ENCODE data around the gene SLC38A1.
"Not testable (repeated sequence)": the region's sequence is repeated elsewhere in the genome, so short reads cannot be mapped to it uniquely, and the experiment has no call there.

SLC38A1 gene

DNA sequence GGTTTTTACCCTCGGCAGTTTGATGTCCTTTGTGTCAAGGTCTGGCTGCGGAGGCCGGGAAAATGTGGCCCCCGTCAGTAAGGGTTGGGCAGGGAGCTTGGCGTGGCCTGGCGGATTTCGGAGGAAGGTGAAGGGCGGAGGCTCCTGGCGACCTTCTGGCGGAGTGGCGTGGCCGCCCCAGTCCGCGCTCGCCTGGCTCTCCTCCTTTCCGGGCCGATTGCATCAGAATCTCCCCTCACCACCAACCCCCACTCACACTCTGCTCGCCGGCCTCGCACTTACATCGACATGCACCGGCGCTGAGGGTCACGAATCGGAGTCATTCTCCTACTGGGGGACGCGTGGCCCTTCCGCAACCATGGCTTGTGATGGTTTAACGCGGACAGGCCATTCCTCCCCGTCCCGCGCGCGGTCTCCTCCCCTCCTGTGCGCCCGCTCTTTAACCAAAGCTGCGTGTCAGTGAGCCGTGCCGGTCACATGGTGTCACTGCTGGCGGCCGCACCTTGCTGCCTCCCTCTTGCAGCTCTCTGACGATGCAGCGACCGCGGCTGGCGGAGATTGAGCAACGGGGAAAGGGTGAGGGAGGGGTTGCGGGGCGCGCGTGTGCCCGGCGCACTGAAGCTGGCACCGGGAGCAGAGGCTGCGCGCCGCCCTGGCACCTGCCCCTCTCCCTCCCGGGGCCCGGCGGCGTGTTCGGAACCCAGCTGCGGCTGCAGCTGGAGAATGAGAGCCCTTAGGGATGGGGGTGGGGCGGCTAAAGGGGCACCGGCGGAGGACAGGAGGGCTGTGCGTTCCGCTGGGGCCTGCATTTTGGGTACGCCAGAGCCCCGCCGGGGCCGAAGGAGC lies at the start of gene SLC38A1:
SLC38A1 (minus strand) TSS at position 461 of the 846 bp plus-strand sequence. CDS start 29,243 bp downstream, outside the sequence.
- Mint-ChIP-seq H3K4me3 (no peak within 1 kb of the TSS), H3K9me3 (ENCODE audit: low read depth) (no peaks in the 10 kb centered on the region), H3K36me3 (peaks cover 2% of the 10 kb centered on the region), H3K27ac (no peak within 1 kb of the TSS), H3K4me1 (ENCODE audit: low read depth) (peaks cover 39% of the 10 kb centered on the region), H3K27me3 (no peaks in the 10 kb centered on the region)

DNA sequence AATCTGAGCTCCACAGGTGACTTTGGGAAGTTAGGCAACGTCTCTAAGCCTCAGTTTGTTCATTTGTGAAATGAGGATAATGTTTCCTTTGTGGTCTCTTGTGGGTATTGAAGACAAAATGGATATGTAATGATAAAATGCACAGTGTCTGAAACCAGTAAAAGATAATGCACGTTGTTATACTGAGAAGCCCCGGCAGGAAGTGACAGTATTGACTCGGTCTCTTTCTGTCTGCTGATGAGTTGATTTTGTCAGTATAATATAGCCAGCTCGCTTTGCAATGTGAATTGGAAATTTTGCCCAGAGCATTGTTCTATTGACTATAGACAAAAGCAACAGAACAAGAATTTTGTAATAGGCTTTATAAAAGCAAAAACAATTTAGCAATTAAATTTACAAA lies 49.2 kb upstream of the SLC38A1 start:
- no peak overlapping the region for H3K27ac Mint-ChIP-seq
- no peak overlapping the region for H3K4me3 Mint-ChIP-seq
- H3K27me3 Mint-ChIP-seq = no peaks in the 10 kb centered on the region
- no peaks in the 10 kb centered on the region for H3K4me1 Mint-ChIP-seq (ENCODE audit: low read depth)
- peaks cover 5% of the 10 kb centered on the region for H3K36me3 Mint-ChIP-seq
- H3K9me3 Mint-ChIP-seq (ENCODE audit: low read depth) = peaks cover 6% of the 10 kb centered on the region

GRCh38 chr12:46304070-46304469 lies 35.2 kb upstream of the SLC38A1 start:
- peaks cover 8% of the 10 kb centered on the region for H3K36me3 Mint-ChIP-seq
- no peak overlapping the region for H3K27ac Mint-ChIP-seq
- no peaks in the 10 kb centered on the region for H3K27me3 Mint-ChIP-seq
- H3K4me1 Mint-ChIP-seq (ENCODE audit: low read depth) = peaks cover 13% of the 10 kb centered on the region
- H3K9me3 Mint-ChIP-seq (ENCODE audit: low read depth) = peaks cover 8% of the 10 kb centered on the region
- H3K4me3 Mint-ChIP-seq = no peak overlapping the region

DNA sequence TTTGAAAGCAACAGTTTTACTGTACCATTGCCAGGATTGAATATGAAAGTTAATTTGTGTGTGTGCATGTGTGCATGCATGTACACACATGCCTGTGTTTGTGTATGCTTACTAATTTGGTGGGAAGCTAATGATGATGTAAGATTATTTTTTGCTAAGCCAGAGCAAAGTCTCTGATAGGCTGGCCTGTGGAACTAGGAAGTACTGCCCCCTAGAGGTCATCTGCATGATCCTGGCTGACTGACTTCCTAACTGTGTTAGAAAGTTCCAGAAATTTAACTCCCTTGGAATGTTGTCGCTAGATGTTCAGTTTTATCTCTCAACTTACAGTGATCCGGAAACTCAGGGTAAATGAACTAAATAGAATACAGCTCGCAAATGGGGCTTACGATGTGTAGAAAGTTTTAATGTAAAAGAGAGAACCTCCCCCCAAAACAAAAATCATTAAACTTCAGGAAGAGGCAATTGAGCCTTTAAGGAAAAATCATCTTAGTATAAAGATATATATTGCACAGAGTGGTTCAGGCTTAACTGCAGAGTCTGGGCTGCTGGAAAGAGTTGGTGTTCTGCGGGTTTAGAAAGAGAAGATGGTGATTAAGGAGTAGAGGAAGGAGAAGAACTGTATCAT lies 34.3 kb upstream of the SLC38A1 start:
- Mint-ChIP-seq H3K4me3 (no peak overlapping the region), H3K9me3 (ENCODE audit: low read depth) (peaks cover 5% of the 10 kb centered on the region), H3K27ac (no peak overlapping the region), H3K36me3 (peaks cover 6% of the 10 kb centered on the region), H3K27me3 (no peaks in the 10 kb centered on the region), H3K4me1 (ENCODE audit: low read depth) (peaks cover 15% of the 10 kb centered on the region)

- H3K36me3 Mint-ChIP-seq = no peaks in the 10 kb centered on the region
Observed at GRCh38 chr12:46300910-46301309, 32.1 kb upstream of the SLC38A1 start.

GRCh38 chr12:46299851-46300250 lies 31.0 kb upstream of the SLC38A1 start:
- H3K27ac Mint-ChIP-seq = no peak overlapping the region
- no peak overlapping the region for H3K4me3 Mint-ChIP-seq
- no peaks in the 10 kb centered on the region for H3K9me3 Mint-ChIP-seq (ENCODE audit: low read depth)
- peaks cover 15% of the 10 kb centered on the region for H3K4me1 Mint-ChIP-seq (ENCODE audit: low read depth)
- no peaks in the 10 kb centered on the region for H3K27me3 Mint-ChIP-seq
- no peaks in the 10 kb centered on the region for H3K36me3 Mint-ChIP-seq

More at GRCh38 chr12:46300910-46301309, 32.1 kb upstream of the SLC38A1 start:
- Mint-ChIP-seq H3K27ac (peak overlapping the region; percentile 41), H3K4me1 (ENCODE audit: low read depth) (peaks cover 15% of the 10 kb centered on the region), H3K9me3 (ENCODE audit: low read depth) (no peaks in the 10 kb centered on the region), H3K4me3 (no peak overlapping the region), H3K27me3 (no peaks in the 10 kb centered on the region)

DNA sequence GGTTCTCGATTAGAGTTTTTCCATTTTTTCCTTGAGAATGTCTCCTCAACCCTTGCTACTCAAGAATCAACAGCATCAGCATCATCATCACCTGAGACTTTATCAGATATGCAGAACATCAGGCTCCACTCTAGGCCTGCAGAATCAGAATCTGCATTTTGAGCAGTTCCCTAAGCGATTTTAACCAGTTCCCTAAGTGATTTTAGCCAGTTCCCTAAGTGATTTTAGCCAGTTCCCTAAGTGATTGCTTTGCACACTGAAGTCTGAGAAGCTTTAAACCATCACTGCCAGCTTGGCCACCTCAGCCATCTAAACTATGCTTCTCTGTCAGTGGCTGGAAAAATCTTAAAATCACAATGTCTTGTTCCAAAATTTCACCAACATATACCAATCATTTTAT lies 29.4 kb upstream of the SLC38A1 start:
- Mint-ChIP-seq H3K27me3 (no peaks in the 10 kb centered on the region), H3K36me3 (peaks cover 2% of the 10 kb centered on the region), H3K9me3 (ENCODE audit: low read depth) (no peaks in the 10 kb centered on the region), H3K4me1 (ENCODE audit: low read depth) (peaks cover 15% of the 10 kb centered on the region), H3K4me3 (no peak overlapping the region), H3K27ac (no peak overlapping the region)

- H3K4me1 Mint-ChIP-seq (ENCODE audit: low read depth) = peaks cover 11% of the 10 kb centered on the region
- H3K9me3 Mint-ChIP-seq (ENCODE audit: low read depth) = peaks cover 6% of the 10 kb centered on the region
- H3K27ac Mint-ChIP-seq = no peak overlapping the region
- peaks cover 7% of the 10 kb centered on the region for H3K36me3 Mint-ChIP-seq
- H3K4me3 Mint-ChIP-seq = no peak overlapping the region
- no peaks in the 10 kb centered on the region for H3K27me3 Mint-ChIP-seq
Observed at GRCh38 chr12:46296822-46297221, 28.0 kb upstream of the SLC38A1 start.

DNA sequence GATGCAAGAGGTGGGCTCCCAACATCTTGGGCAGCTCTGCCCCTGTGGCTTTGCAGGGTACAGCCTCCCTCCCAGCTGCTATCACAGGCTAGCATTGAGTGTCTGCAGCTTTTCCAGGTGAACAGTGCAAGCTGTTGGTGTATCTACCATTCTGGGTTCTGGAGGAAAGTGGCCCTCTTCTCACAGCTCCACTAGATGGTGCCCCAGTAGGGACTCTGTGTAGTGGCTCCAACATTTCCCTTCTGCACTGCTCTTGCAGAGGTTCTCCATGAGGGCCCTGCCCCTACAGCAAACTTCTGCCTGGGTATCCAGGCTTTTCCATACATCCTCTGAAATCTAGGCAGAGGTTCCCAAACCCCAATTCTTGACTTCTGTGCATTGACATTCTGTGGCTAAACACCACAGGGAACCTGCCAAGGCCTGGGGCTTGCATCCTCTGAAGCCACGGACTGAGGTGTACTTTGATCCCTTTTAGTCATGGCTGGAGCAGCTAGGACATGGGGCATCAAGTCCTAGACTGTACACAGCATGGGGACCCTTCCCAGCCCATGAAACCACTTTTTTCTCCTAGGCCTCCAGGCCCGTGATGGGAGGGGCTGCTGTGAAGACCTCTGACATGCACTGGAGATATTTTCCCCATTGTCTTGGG lies 24.0 kb upstream of the SLC38A1 start:
- H3K4me3 Mint-ChIP-seq = no peak overlapping the region
- H3K36me3 Mint-ChIP-seq = peaks cover 19% of the 10 kb centered on the region
- H3K27ac Mint-ChIP-seq = no peak overlapping the region
- peaks cover 15% of the 10 kb centered on the region for H3K9me3 Mint-ChIP-seq (ENCODE audit: low read depth)
- H3K4me1 Mint-ChIP-seq (ENCODE audit: low read depth) = no peaks in the 10 kb centered on the region
- no peaks in the 10 kb centered on the region for H3K27me3 Mint-ChIP-seq

DNA sequence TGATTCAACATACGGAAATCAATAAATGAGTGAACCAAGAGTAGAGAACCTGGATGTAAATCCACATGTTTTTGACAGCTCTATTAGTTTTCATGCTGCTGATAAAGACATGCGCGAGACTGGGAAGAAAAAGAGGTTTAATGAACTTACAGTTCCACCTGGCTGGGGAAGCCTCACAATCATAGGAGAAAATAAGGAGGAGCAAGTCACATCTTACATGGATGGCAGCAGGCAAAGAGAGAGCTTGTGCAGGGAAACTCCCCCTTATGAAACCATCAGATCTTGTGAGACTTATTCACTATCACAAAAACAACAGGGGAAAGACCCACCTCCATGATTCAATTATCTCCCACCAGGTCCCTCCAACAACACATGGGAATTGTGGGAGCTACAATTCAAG lies 23.1 kb upstream of the SLC38A1 start:
- not testable (repeated sequence) for H3K27ac Mint-ChIP-seq

GRCh38 chr12:46285177-46285576 lies 16.3 kb upstream of the SLC38A1 start:
- not testable (repeated sequence) for H3K4me1 Mint-ChIP-seq (ENCODE audit: low read depth); H3K4me3 Mint-ChIP-seq; H3K27me3 Mint-ChIP-seq; H3K27ac Mint-ChIP-seq
- Mint-ChIP-seq H3K36me3 (peaks cover 27% of the 10 kb centered on the region), H3K9me3 (ENCODE audit: low read depth) (peaks cover 20% of the 10 kb centered on the region)

More for the DNA sequence above, 23.1 kb upstream of the SLC38A1 start:
- Mint-ChIP-seq H3K9me3 (ENCODE audit: low read depth) (peaks cover 15% of the 10 kb centered on the region), H3K36me3 (peaks cover 19% of the 10 kb centered on the region)
- not testable (repeated sequence) for H3K4me3 Mint-ChIP-seq; H3K27me3 Mint-ChIP-seq; H3K4me1 Mint-ChIP-seq (ENCODE audit: low read depth)

- peaks cover 20% of the 10 kb centered on the region for H3K9me3 Mint-ChIP-seq (ENCODE audit: low read depth)
- H3K27ac Mint-ChIP-seq = no peak overlapping the region
- H3K4me1 Mint-ChIP-seq (ENCODE audit: low read depth) = peaks cover 5% of the 10 kb centered on the region
- H3K4me3 Mint-ChIP-seq = no peak overlapping the region
- peaks cover 28% of the 10 kb centered on the region for H3K36me3 Mint-ChIP-seq
- H3K27me3 Mint-ChIP-seq = no peaks in the 10 kb centered on the region
Observed at GRCh38 chr12:46282829-46283228, 14.0 kb upstream of the SLC38A1 start.

DNA sequence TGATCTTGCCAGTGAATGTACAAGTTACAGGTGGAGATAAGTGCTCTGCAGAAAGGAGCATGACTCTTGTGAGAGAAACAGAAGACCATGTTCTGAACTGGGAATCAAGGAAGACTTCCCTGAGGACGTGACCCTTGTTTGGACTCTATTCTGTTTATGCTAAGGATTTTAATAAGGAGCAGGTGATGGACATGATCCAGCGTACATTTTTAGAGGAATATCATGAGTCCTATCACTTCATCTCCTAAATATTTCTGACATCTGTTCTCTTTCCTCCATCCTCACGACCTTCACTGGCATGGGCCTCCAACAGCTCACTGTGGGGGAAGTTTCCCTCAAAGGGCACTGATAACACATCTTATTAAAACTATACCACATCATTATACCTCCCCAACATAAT lies 7.9 kb upstream of the SLC38A1 start:
- H3K36me3 Mint-ChIP-seq = peaks cover 14% of the 10 kb centered on the region
- H3K27me3 Mint-ChIP-seq = no peaks in the 10 kb centered on the region
- no peaks in the 10 kb centered on the region for H3K9me3 Mint-ChIP-seq (ENCODE audit: low read depth)
- peak overlapping the region; percentile 29 for H3K27ac Mint-ChIP-seq
- no peak overlapping the region for H3K4me3 Mint-ChIP-seq
- peaks cover 34% of the 10 kb centered on the region for H3K4me1 Mint-ChIP-seq (ENCODE audit: low read depth)

- Mint-ChIP-seq H3K27ac (no peak overlapping the region), H3K4me1 (ENCODE audit: low read depth) (peaks cover 45% of the 10 kb centered on the region), H3K9me3 (ENCODE audit: low read depth) (no peaks in the 10 kb centered on the region), H3K27me3 (no peaks in the 10 kb centered on the region), H3K4me3 (peak overlapping the region; percentile 38), H3K36me3 (peaks cover 10% of the 10 kb centered on the region)
Observed at GRCh38 chr12:46271863-46272262, 3.0 kb upstream of the SLC38A1 start.

Data from activated naive CD8-positive, alpha-beta T cell (primary cell).